WI38 (cell line): Measurements from ENCODE around the gene ATP4B.

Experiments used
- H3K4me3 ChIP-seq: 2 replicates; pipeline ENCODE4 v1.5.1; 2011; ENCODE audit warnings: low read depth, mild to moderate bottlenecking, control low read depth, low read length
- CTCF ChIP-seq: IDR thresholded peaks from 2 replicates; pipeline ENCODE4 v1.5.1; 2012; ENCODE audit warnings: low read depth, mild to moderate bottlenecking, control low read depth, low read length

ATP4B gene

GRCh38 chr13:113655346-113656002 lies 2.5 kb downstream of the ATP4B start:
- no peak overlapping the region for H3K4me3 ChIP-seq
- TF ChIP-seq CTCF = no peak

GRCh38 chr13:113654591-113655345 lies 3.2 kb downstream of the ATP4B start:
- H3K4me3 ChIP-seq = no peak overlapping the region
- no peak for TF ChIP-seq CTCF

GRCh38 chr13:113654175-113654560 lies 3.8 kb downstream of the ATP4B start:
- no peak for TF ChIP-seq CTCF
- no peak overlapping the region for H3K4me3 ChIP-seq

GRCh38 chr13:113653264-113654174 lies 4.5 kb downstream of the ATP4B start:
- no peak for TF ChIP-seq CTCF
- no peak overlapping the region for H3K4me3 ChIP-seq

- TF ChIP-seq CTCF = no peak
- no peak overlapping the region for H3K4me3 ChIP-seq
These were observed 5.4 kb downstream of the ATP4B start for GRCh38 chr13:113652404-113653263.

GRCh38 chr13:113651511-113652403 lies 6.2 kb downstream of the ATP4B start:
- TF ChIP-seq CTCF = no peak

More at GRCh38 chr13:113651511-113652403, 6.2 kb downstream of the ATP4B start:
- H3K4me3 ChIP-seq = no peak overlapping the region
